Fibroblast of lung (primary cell): ENCODE results near the gene IRF4. TPM values are rescaled to one million over a fixed set of nuclear protein-coding genes. Genes with fewer than 3 reads are reported as not detected.

Experiments
- DNase-seq, 2 donors: peaks; one replicate each; pipeline versions ENCODE4 v3.0.0 to v3.0.0-alpha.2; 2010; ENCODE audit warnings: low read depth in 2 of 2
- H2AFZ ChIP-seq: 2 replicates; pipeline ENCODE4 v1.5.1; 2012; ENCODE audit warnings: low read length, control low read depth, inconsistent platforms
- H3K27ac ChIP-seq: 2 replicates; pipeline ENCODE4 v1.5.1; 2011; ENCODE audit warnings: low read length, control low read depth; ENCODE audit not compliant: insufficient read depth
- H3K27me3 ChIP-seq: 2 replicates; pipeline ENCODE4 v1.5.1; 2011; ENCODE audit warnings: mild to moderate bottlenecking, low read length; ENCODE audit not compliant: control insufficient read depth, insufficient read depth
- H3K36me3 ChIP-seq: 2 replicates; pipeline ENCODE4 v1.5.1; 2011; ENCODE audit warnings: low read length; ENCODE audit not compliant: control insufficient read depth, insufficient read depth
- H3K4me1 ChIP-seq: 2 replicates; pipeline ENCODE4 v1.5.1; 2011; ENCODE audit warnings: low read length; ENCODE audit not compliant: control insufficient read depth, insufficient read depth; ENCODE audit errors: extremely low read depth
- H3K4me2 ChIP-seq: 2 replicates; pipeline ENCODE4 v1.5.1; 2011; ENCODE audit warnings: low read length, control low read depth; ENCODE audit not compliant: insufficient read depth; ENCODE audit errors: extremely low read depth
- H3K4me3 ChIP-seq, 4 experiments: fragments of 200-600 bp in 1 of 4; sonication (generic) in 1 of 4; replicated peaks in 1 of 4; 2 replicates each; pipeline ENCODE4 v1.5.1; 2011 to 2016; ENCODE audit warnings: low read length in 4 of 4, low read depth in 3 of 4, mild to moderate bottlenecking in 3 of 4, control low read depth in 2 of 4, inconsistent platforms in 1 of 4, mixed read lengths in 1 of 4; ENCODE audit not compliant: insufficient read depth in 1 of 4; ENCODE audit errors: control extremely low read depth in 1 of 4
- H3K79me2 ChIP-seq: 2 replicates; pipeline ENCODE4 v1.5.1; 2012; ENCODE audit warnings: mild to moderate bottlenecking, low read length, inconsistent platforms; ENCODE audit not compliant: control insufficient read depth, insufficient read depth
- H3K9ac ChIP-seq: 2 replicates; pipeline ENCODE4 v1.5.1; 2011; ENCODE audit warnings: mild to moderate bottlenecking, low read length, control low read depth; ENCODE audit not compliant: insufficient read depth
- H3K9me3 ChIP-seq: 2 replicates; pipeline ENCODE4 v1.5.1; 2012; ENCODE audit warnings: low read depth, low read length; ENCODE audit not compliant: control insufficient read depth, insufficient read depth
- H4K20me1 ChIP-seq: 2 replicates; pipeline ENCODE4 v1.5.1; 2011; ENCODE audit warnings: low read length; ENCODE audit not compliant: control insufficient read depth, insufficient read depth; ENCODE audit errors: extremely low read depth
- CTCF ChIP-seq, 2 donors: IDR thresholded peaks in 1 of 2; conservative IDR thresholded peaks in 1 of 2; 1 replicate in 1 of 2; 2 replicates in 1 of 2; pipeline ENCODE4 v1.5.1; 2011 to 2012; ENCODE audit warnings: low read length in 2 of 2, control low read depth in 1 of 2, inconsistent platforms in 1 of 2, low read depth in 1 of 2, mild to moderate bottlenecking in 1 of 2
- EZH2 ChIP-seq: IDR thresholded peaks from 2 replicates; pipeline ENCODE4 v1.5.1; 2012; ENCODE audit warnings: low read length, control low read depth, mild to moderate bottlenecking; ENCODE audit errors: missing control alignments
- polyA plus RNA-seq, 2 donors: library from polyadenylated mRNA; depleted of rRNA in 1 of 2; stranded (reverse) in 1 of 2; unstranded in 1 of 2; fragments of >200 nt; gene quantifications; 2 replicates each; pipeline ENCODE4 v1.2.1, GENCODE V29; 2011 to 2012; ENCODE audit warnings: missing spikeins in 1 of 2
- total RNA-seq: library from RNA; depleted of rRNA; stranded (reverse); fragments of >200 nt; gene quantifications from 2 replicates; pipeline ENCODE4 v1.2.1, GENCODE V29; 2014

IRF4 gene
- total and polyA plus RNA-seq, 2 donors (not counting 1 experiment from before 2014, with no cell fraction given), result under 0.01 to 0.01 TPM

GRCh38 chr6:360349-360748 is 31.2 kb upstream of the IRF4 start:
- Histone ChIP-seq H2AFZ (no peak overlapping the region), H3K79me2 (no peaks in the 10 kb centered on the region), H3K4me2 (no peak overlapping the region), H3K9me3 (no peaks in the 10 kb centered on the region), H3K36me3 (no peaks in the 10 kb centered on the region), H3K27ac (no peak overlapping the region), H4K20me1 (no peaks in the 10 kb centered on the region), H3K4me3 (no peak overlapping the region), H3K9ac (no peak overlapping the region), H3K27me3 (no peaks in the 10 kb centered on the region), H3K4me1 (no peaks in the 10 kb centered on the region)
- no peak for DNase-seq
- no peak for TF ChIP-seq CTCF (conservative IDR thresholded peaks at IDR 0.05 in 1 of 2, IDR thresholded peaks at IDR 0.05 in 1 of 2; ENCODE audit: low read depth in 1 of 2, low read length in 2 of 2)
- TF ChIP-seq EZH2, result no peak

- no peaks in the 10 kb centered on the region for H3K27me3 ChIP-seq
- H3K4me3 ChIP-seq, result no peak overlapping the region
- H3K36me3 ChIP-seq, result no peaks in the 10 kb centered on the region
- no peak for DNase-seq
- TF ChIP-seq CTCF (conservative IDR thresholded peaks at IDR 0.05 in 1 of 2, IDR thresholded peaks at IDR 0.05 in 1 of 2; ENCODE audit: low read depth in 1 of 2, low read length in 2 of 2), result no peak
- no peak for TF ChIP-seq EZH2
- H3K79me2 ChIP-seq, result no peaks in the 10 kb centered on the region
- H3K9ac ChIP-seq, result no peak overlapping the region
- H3K9me3 ChIP-seq, result no peaks in the 10 kb centered on the region
- no peak overlapping the region for H3K27ac ChIP-seq
- H4K20me1 ChIP-seq, result no peaks in the 10 kb centered on the region
- H3K4me2 ChIP-seq, result no peak overlapping the region
- H2AFZ ChIP-seq, result no peak overlapping the region
- H3K4me1 ChIP-seq, result no peaks in the 10 kb centered on the region
Observed at GRCh38 chr6:360764-361373, 30.7 kb upstream of the IRF4 start.

GRCh38 chr6:361411-362132 is 30.0 kb upstream of the IRF4 start:
- no peaks in the 10 kb centered on the region for H3K36me3 ChIP-seq
- no peak for DNase-seq
- H3K27me3 ChIP-seq, result no peaks in the 10 kb centered on the region
- H3K9ac ChIP-seq, result no peak overlapping the region
- no peak overlapping the region for H3K4me3 ChIP-seq
- no peaks in the 10 kb centered on the region for H3K9me3 ChIP-seq
- H2AFZ ChIP-seq, result no peak overlapping the region
- H3K4me2 ChIP-seq, result no peak overlapping the region
- TF ChIP-seq CTCF (conservative IDR thresholded peaks at IDR 0.05 in 1 of 2, IDR thresholded peaks at IDR 0.05 in 1 of 2; ENCODE audit: low read depth in 1 of 2, low read length in 2 of 2) (no peak), EZH2 (no peak)
- no peaks in the 10 kb centered on the region for H4K20me1 ChIP-seq
- no peaks in the 10 kb centered on the region for H3K4me1 ChIP-seq
- no peak overlapping the region for H3K27ac ChIP-seq
- H3K79me2 ChIP-seq, result no peaks in the 10 kb centered on the region
